HCT116 (cell line): Measurements from ENCODE around the gene CSF3R. TPM values are rescaled to one million over a fixed set of nuclear protein-coding genes. Genes with fewer than 3 reads are reported as not detected.

Experiments
- ATAC-seq: fragments of 200-7000 bp; cut with Tn5 transposase; 2 replicates; pipeline ENCODE4 v1.9.1; 2020; ENCODE audit warnings: mild to moderate bottlenecking, moderate library complexity
- BruUV-seq: library from RNA; stranded (reverse); fragments of 400-500 nt; replicated peaks from 2 replicates; lab custom pipeline; 2021; lab: Mats Ljungman, UMichigan
- CTCF ChIA-PET: fragments of 300-600 bp; sonication (Branson Sonifier 250); formaldehyde crosslinking; loops from one replicate; lab custom pipeline; 2021; ENCODE audit warnings: antibody characterized with exemption; lab: Charles Lee
- POLR2A ChIA-PET: fragments of 300-600, 350-600 bp; sonication (Branson Sonifier 250); formaldehyde crosslinking; loops from one replicate; lab custom pipeline; 2021; ENCODE audit warnings: antibody characterized with exemption; lab: Charles Lee
- RAD21 ChIA-PET, 2 experiments: fragments of 300-600 bp; sonication (Branson Sonifier 250); formaldehyde crosslinking; loops; one replicate each; lab custom pipeline; 2023; ENCODE audit warnings: low total read pairs in 2 of 2; ENCODE audit not compliant: uncharacterized antibody in 2 of 2, unreplicated experiment in 2 of 2, low non-redundant PET in 1 of 2; lab: Charles Lee
- DNase-seq: peaks from one replicate; pipeline ENCODE4 v3.0.0-alpha.2; 2010; ENCODE audit warnings: low read depth, low spot score
- H2AFZ ChIP-seq: fragments of 200-600 bp; shearing (Covaris generic), sonication (generic); 2 replicates; pipeline ENCODE4 v1.6.1; 2017; ENCODE audit warnings: low read depth, mixed run types, mixed read lengths, antibody characterized with exemption, low read length; ENCODE audit not compliant: poor library complexity, severe bottlenecking
- H3K27ac ChIP-seq: 2 replicates; pipeline ENCODE4 v1.5.1; 2012; ENCODE audit warnings: low read depth, low read length
- H3K27me3 ChIP-seq: fragments of 200-600 bp; sonication (generic); 2 replicates; pipeline ENCODE4 v1.6.1; 2016; ENCODE audit warnings: mixed run types, low read length, mixed read lengths; ENCODE audit not compliant: insufficient read depth
- H3K36me3 ChIP-seq, 2 experiments: fragments of 200-500 bp in 1 of 2; fragments of 200-600 bp in 1 of 2; sonication (Bioruptor generic) in 1 of 2; sonication (generic) in 1 of 2; 2 replicates each; pipeline versions ENCODE4 v1.5.1 to v1.6.1; 2014 to 2016; ENCODE audit warnings: low read length in 2 of 2, inconsistent platforms in 1 of 2, mixed read lengths in 1 of 2, mixed run types in 1 of 2; ENCODE audit not compliant: insufficient read depth in 2 of 2, control insufficient read depth in 1 of 2
- H3K4me1 ChIP-seq, 2 experiments: fragments of 200-600 bp in 1 of 2; sonication (generic) in 1 of 2; 2 replicates each; pipeline versions ENCODE4 v1.5.1 to v1.6.1; 2012 to 2017; ENCODE audit warnings: low read length in 2 of 2, inconsistent platforms in 1 of 2, mild to moderate bottlenecking in 1 of 2, mixed read lengths in 1 of 2, mixed run types in 1 of 2, moderate library complexity in 1 of 2; ENCODE audit not compliant: insufficient read depth in 2 of 2, control insufficient read depth in 1 of 2
- H3K4me2 ChIP-seq: fragments of 200-600 bp; sonication (generic); 2 replicates; pipeline ENCODE4 v1.6.1; 2017; ENCODE audit warnings: mixed run types, low read length, mixed read lengths
- H3K4me3 ChIP-seq, 2 experiments: fragments of 200-600 bp in 1 of 2; sonication (generic) in 1 of 2; replicated peaks in 1 of 2; 2 replicates each; pipeline ENCODE4 v1.5.1; 2011 to 2016; ENCODE audit warnings: low read length in 2 of 2, control low read depth in 1 of 2, low read depth in 1 of 2, mild to moderate bottlenecking in 1 of 2, mixed read lengths in 1 of 2, mixed run types in 1 of 2
- H3K79me2 ChIP-seq: fragments of 200-600 bp; sonication (generic); 2 replicates; pipeline ENCODE4 v1.6.1; 2017; ENCODE audit warnings: mild to moderate bottlenecking, mixed run types, low read length, moderate library complexity, mixed read lengths; ENCODE audit not compliant: insufficient read depth
- H3K9ac ChIP-seq: fragments of 200-600 bp; sonication (generic); 2 replicates; pipeline ENCODE4 v1.6.1; 2016; ENCODE audit warnings: low read length, mixed read lengths
- H3K9me2 ChIP-seq: fragments of 200-600 bp; sonication (generic), shearing (Covaris generic); 2 replicates; pipeline ENCODE4 v1.6.1; 2017; ENCODE audit warnings: mixed run types, mild to moderate bottlenecking, moderate library complexity; ENCODE audit not compliant: insufficient read depth
- H3K9me3 ChIP-seq, 2 experiments: fragments of 200-500 bp in 1 of 2; fragments of 200-600 bp in 1 of 2; sonication (Bioruptor generic) in 1 of 2; sonication (generic) in 1 of 2; 2 replicates each; pipeline ENCODE4 v1.6.1; 2014 to 2017; ENCODE audit warnings: low read length in 2 of 2, mixed read lengths in 2 of 2, inconsistent platforms in 1 of 2, low read depth in 1 of 2, mild to moderate bottlenecking in 1 of 2, mixed run types in 1 of 2, moderate library complexity in 1 of 2; ENCODE audit not compliant: control insufficient read depth in 1 of 2, insufficient read depth in 1 of 2
- H4K20me1 ChIP-seq: fragments of 200-600 bp; sonication (generic), shearing (Covaris generic); 2 replicates; pipeline ENCODE4 v1.6.1; 2017; ENCODE audit warnings: mixed run types, mild to moderate bottlenecking, moderate library complexity; ENCODE audit not compliant: insufficient read depth
- CEBPB ChIP-seq: IDR thresholded peaks from 2 replicates; pipeline ENCODE4 v1.6.1; 2012; ENCODE audit warnings: low read depth
- EGR1 ChIP-seq: IDR thresholded peaks from 2 replicates; pipeline ENCODE4 v1.6.1; 2012; ENCODE audit warnings: low read depth
- ELF1 ChIP-seq: IDR thresholded peaks from 2 replicates; pipeline ENCODE4 v1.6.1; 2012; ENCODE audit warnings: low read depth, borderline replicate concordance
- EZH2 ChIP-seq: fragments of 200-600 bp; sonication (generic); IDR thresholded peaks from 2 replicates; pipeline ENCODE4 v1.6.1; 2017; ENCODE audit warnings: antibody characterized with exemption, mixed run types
- JUND ChIP-seq: IDR thresholded peaks from 2 replicates; pipeline ENCODE4 v1.6.1; 2012
- POLR2A ChIP-seq: IDR thresholded peaks from 2 replicates; pipeline ENCODE4 v1.7.0; 2011; ENCODE audit warnings: borderline replicate concordance; ENCODE audit not compliant: insufficient read depth, insufficient read length; ENCODE audit errors: extremely low read depth
- POLR2AphosphoS5 ChIP-seq: IDR thresholded peaks from 2 replicates; pipeline ENCODE4 v1.6.1; 2011; ENCODE audit warnings: mild to moderate bottlenecking, low read depth, low read length, moderate library complexity
- RAD21 ChIP-seq: IDR thresholded peaks from 2 replicates; pipeline ENCODE4 v1.6.1; 2012; ENCODE audit warnings: low read depth, mild to moderate bottlenecking
- SIN3A ChIP-seq: IDR thresholded peaks from 2 replicates; pipeline ENCODE4 v1.6.1; 2012; ENCODE audit warnings: low read depth
- TCF7L2 ChIP-seq: IDR thresholded peaks from 2 replicates; pipeline ENCODE4 v1.7.0; 2011; ENCODE audit warnings: borderline replicate concordance, inconsistent platforms; ENCODE audit not compliant: insufficient read depth, insufficient read length; ENCODE audit errors: extremely low read depth
- YY1 ChIP-seq: IDR thresholded peaks from 2 replicates; pipeline ENCODE4 v1.6.1; 2011; ENCODE audit warnings: low read length, low read depth, moderate library complexity, mild to moderate bottlenecking; ENCODE audit not compliant: insufficient replicate concordance; ENCODE audit errors: extremely low read depth
- ZFX ChIP-seq: fragments of 450-650 bp; IDR thresholded peaks from 2 replicates; pipeline ENCODE4 v1.6.1; 2017
- ZNF274 ChIP-seq: fragments of 200-500 bp; sonication (Bioruptor generic); IDR thresholded peaks from 2 replicates; pipeline ENCODE4 v1.6.1; 2014; ENCODE audit warnings: mild to moderate bottlenecking, low read depth, low read length, inconsistent platforms
- intact Hi-C: fragments of 100-400 bp; cut with micrococcal nuclease; formaldehyde crosslinking; loops from 2 replicates; pipeline ENCODE4 v1.10.0; 2022
- total RNA-seq: library from RNA; stranded (reverse); gene quantifications from one replicate; pipeline ENCODE4 v1.2.1, GENCODE V29; 2021; ENCODE audit not compliant: unreplicated experiment
- TF ChIP-seq, protein P1 (sequence below): IDR thresholded peaks from 2 replicates; pipeline ENCODE4 v1.6.1; 2012; ENCODE audit warnings: low read depth
- TF ChIP-seq, protein P2 (sequence below): IDR thresholded peaks from 2 replicates; pipeline ENCODE4 v1.6.1; 2012
- TF ChIP-seq, protein P3 (sequence below), 3 experiments: fragments of 200-600 bp in 1 of 3; sonication (generic) in 1 of 3; IDR thresholded peaks in 2 of 3; conservative IDR thresholded peaks in 1 of 3; 2 replicates each; pipeline ENCODE4 v1.5.1; 2012 to 2017; ENCODE audit warnings: low read depth in 2 of 3, low read length in 2 of 3, antibody characterized with exemption in 1 of 3, borderline replicate concordance in 1 of 3, control low read depth in 1 of 3, mild to moderate bottlenecking in 1 of 3, mixed read lengths in 1 of 3, mixed run types in 1 of 3, moderate library complexity in 1 of 3; ENCODE audit not compliant: insufficient read depth in 1 of 3

Gene CSF3R
- total RNA-seq, 1 experiment from 2014 or later: 0.32 TPM

DNA sequence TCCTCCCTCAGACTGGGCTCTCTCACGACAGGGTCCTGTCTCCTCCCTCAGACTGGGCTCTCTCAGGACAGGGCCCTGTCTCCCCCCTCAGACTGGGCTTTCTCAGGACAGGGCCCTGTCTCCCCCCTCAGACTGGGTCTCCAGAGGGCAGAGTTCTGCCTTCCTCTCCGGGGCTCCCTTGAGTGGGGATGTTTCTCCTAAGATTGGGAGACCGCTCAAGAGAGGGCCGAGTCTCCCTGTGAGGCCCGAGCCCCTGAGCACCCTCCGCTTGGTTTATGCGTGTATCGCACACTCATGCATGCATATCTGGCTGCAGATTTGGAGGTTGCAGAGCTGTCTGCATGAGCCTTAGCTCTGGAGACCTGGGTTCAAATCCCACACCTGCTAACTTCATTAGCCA, 39.3 kb upstream of the CSF3R start (continued):
- TF ChIP-seq, protein P1, sequence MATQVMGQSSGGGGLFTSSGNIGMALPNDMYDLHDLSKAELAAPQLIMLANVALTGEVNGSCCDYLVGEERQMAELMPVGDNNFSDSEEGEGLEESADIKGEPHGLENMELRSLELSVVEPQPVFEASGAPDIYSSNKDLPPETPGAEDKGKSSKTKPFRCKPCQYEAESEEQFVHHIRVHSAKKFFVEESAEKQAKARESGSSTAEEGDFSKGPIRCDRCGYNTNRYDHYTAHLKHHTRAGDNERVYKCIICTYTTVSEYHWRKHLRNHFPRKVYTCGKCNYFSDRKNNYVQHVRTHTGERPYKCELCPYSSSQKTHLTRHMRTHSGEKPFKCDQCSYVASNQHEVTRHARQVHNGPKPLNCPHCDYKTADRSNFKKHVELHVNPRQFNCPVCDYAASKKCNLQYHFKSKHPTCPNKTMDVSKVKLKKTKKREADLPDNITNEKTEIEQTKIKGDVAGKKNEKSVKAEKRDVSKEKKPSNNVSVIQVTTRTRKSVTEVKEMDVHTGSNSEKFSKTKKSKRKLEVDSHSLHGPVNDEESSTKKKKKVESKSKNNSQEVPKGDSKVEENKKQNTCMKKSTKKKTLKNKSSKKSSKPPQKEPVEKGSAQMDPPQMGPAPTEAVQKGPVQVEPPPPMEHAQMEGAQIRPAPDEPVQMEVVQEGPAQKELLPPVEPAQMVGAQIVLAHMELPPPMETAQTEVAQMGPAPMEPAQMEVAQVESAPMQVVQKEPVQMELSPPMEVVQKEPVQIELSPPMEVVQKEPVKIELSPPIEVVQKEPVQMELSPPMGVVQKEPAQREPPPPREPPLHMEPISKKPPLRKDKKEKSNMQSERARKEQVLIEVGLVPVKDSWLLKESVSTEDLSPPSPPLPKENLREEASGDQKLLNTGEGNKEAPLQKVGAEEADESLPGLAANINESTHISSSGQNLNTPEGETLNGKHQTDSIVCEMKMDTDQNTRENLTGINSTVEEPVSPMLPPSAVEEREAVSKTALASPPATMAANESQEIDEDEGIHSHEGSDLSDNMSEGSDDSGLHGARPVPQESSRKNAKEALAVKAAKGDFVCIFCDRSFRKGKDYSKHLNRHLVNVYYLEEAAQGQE: no peak
- TF ChIP-seq EGR1 (no peak), YY1 (no peak)
- TF ChIP-seq, all 23 proteins: peak for 0

DNA sequence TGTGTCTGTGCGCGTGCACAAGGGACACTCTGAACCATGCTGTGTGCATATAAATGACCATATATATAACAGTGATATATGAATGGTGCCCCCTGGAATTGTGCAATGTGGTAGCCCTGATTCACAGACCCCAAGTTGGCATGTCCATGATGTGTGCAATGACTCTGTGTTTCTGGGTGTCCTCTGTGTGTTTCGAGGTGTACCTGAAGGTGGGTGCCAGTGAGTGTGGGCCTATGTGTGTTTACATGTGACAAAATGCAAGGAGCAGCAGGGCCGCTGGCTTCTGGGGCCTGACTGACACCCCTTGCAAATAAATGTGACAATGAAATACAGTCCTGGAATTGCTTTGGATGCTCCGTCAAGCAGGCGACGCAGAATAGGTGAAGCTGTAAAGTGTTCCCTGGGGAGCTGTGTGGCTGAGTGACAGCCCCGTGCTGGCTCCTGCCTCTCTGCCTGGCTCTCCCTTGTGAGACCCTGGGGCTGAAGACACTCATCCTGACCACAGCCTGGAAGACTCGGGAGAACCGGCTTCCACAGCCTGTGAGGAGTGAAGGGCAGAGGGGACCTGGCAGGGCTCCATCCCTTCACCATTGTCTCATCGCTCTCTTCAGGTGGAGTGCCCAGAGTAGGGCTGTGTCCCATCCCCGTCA, 38.2 kb upstream of the CSF3R start:
- intact Hi-C loops: no loop called here
- BruUV-seq: no TSS peak
- TF ChIP-seq ELF1: no peak
- TF ChIP-seq ZFX: no peak
- TF ChIP-seq, protein P2, sequence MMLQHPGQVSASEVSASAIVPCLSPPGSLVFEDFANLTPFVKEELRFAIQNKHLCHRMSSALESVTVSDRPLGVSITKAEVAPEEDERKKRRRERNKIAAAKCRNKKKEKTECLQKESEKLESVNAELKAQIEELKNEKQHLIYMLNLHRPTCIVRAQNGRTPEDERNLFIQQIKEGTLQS: no peak
- TF ChIP-seq EZH2: no peak
- TF ChIP-seq SIN3A: no peak
- no peak for TF ChIP-seq CEBPB
- no peak for TF ChIP-seq RAD21
- no peak for TF ChIP-seq JUND
- no peak for TF ChIP-seq TCF7L2
- no peak for TF ChIP-seq POLR2AphosphoS5
- TF ChIP-seq, protein P1: no peak
- no peak for TF ChIP-seq EGR1
- TF ChIP-seq ZNF274: no peak
- no peak for TF ChIP-seq POLR2A
- TF ChIP-seq, protein P3, sequence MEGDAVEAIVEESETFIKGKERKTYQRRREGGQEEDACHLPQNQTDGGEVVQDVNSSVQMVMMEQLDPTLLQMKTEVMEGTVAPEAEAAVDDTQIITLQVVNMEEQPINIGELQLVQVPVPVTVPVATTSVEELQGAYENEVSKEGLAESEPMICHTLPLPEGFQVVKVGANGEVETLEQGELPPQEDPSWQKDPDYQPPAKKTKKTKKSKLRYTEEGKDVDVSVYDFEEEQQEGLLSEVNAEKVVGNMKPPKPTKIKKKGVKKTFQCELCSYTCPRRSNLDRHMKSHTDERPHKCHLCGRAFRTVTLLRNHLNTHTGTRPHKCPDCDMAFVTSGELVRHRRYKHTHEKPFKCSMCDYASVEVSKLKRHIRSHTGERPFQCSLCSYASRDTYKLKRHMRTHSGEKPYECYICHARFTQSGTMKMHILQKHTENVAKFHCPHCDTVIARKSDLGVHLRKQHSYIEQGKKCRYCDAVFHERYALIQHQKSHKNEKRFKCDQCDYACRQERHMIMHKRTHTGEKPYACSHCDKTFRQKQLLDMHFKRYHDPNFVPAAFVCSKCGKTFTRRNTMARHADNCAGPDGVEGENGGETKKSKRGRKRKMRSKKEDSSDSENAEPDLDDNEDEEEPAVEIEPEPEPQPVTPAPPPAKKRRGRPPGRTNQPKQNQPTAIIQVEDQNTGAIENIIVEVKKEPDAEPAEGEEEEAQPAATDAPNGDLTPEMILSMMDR (IDR thresholded peaks at IDR 0.05 in 2 of 3, conservative IDR thresholded peaks at IDR 0.05 in 1 of 3; ENCODE audit: borderline replicate concordance in 1 of 3, insufficient read depth in 1 of 3, low read depth in 2 of 3, low read length in 2 of 3): no peak

More for the DNA sequence above, 38.2 kb upstream of the CSF3R start:
- DNase-seq: no peak
- Histone ChIP-seq H3K79me2 (no peaks in the 10 kb centered on the region), H3K27ac (no peak overlapping the region), H3K4me1 (peaks cover 0 to 5% of the 10 kb centered on the region in 2 experiments; a peak in 1 of 4 replicates), H3K36me3 (no peaks in the 10 kb centered on the region), H3K27me3 (no peaks in the 10 kb centered on the region), H3K4me2 (no peak overlapping the region), H4K20me1 (no peaks in the 10 kb centered on the region), H2AFZ (no peak overlapping the region), H3K4me3 (no peak overlapping the region), H3K9me3 (no peaks in the 10 kb centered on the region), H3K9ac (no peak overlapping the region), H3K9me2 (no peaks in the 10 kb centered on the region)
- ChIA-PET POLR2A (no interaction called here), CTCF (no interaction called here), RAD21 (no interaction called here)
- no peak for ATAC-seq
